Neural crest cell (in vitro differentiated cells): ENCODE measurements around the gene WDR5. TPM values are rescaled to one million over a fixed set of nuclear protein-coding genes. Genes with fewer than 3 reads are reported as not detected.

ENCODE experiments used
- DNase-seq: peaks from one replicate; pipeline ENCODE4 v3.0.0; 2021; ENCODE audit warnings: low read depth, mixed read lengths, low spot score
- H3K27ac Mint-ChIP-seq: one replicate; pipeline ENCODE4 v1.8.0; 2021; ENCODE audit warnings: mild to moderate bottlenecking, mixed read lengths; ENCODE audit not compliant: unreplicated experiment
- H3K27me3 Mint-ChIP-seq: 2 replicates; pipeline ENCODE4 v1.8.0; 2021; ENCODE audit warnings: low read depth, mild to moderate bottlenecking, mixed read lengths
- H3K36me3 Mint-ChIP-seq: 2 replicates; pipeline ENCODE4 v1.8.0; 2021; ENCODE audit warnings: low read depth, mild to moderate bottlenecking, mixed read lengths
- H3K4me1 Mint-ChIP-seq: 2 replicates; pipeline ENCODE4 v1.8.0; 2021; ENCODE audit warnings: mixed read lengths
- H3K4me3 Mint-ChIP-seq: one replicate; pipeline ENCODE4 v1.8.0; 2021; ENCODE audit warnings: mild to moderate bottlenecking, mixed read lengths
- H3K9me3 Mint-ChIP-seq: 2 replicates; pipeline ENCODE4 v1.8.0; 2021; ENCODE audit warnings: mixed read lengths
- total RNA-seq: library from RNA; stranded (reverse); gene quantifications from 2 replicates; pipeline ENCODE4 v1.2.1, GENCODE V29; 2021
- TF ChIP-seq, protein P1 (sequence below): fragments of 200-600 bp; sonication (generic); conservative IDR thresholded peaks from 2 replicates; pipeline ENCODE4 v1.5.0; 2021; ENCODE audit warnings: antibody characterized with exemption, mild to moderate bottlenecking

WDR5 gene
- total RNA-seq, 1 donor from 2014 or later: 67.2 TPM

DNA sequence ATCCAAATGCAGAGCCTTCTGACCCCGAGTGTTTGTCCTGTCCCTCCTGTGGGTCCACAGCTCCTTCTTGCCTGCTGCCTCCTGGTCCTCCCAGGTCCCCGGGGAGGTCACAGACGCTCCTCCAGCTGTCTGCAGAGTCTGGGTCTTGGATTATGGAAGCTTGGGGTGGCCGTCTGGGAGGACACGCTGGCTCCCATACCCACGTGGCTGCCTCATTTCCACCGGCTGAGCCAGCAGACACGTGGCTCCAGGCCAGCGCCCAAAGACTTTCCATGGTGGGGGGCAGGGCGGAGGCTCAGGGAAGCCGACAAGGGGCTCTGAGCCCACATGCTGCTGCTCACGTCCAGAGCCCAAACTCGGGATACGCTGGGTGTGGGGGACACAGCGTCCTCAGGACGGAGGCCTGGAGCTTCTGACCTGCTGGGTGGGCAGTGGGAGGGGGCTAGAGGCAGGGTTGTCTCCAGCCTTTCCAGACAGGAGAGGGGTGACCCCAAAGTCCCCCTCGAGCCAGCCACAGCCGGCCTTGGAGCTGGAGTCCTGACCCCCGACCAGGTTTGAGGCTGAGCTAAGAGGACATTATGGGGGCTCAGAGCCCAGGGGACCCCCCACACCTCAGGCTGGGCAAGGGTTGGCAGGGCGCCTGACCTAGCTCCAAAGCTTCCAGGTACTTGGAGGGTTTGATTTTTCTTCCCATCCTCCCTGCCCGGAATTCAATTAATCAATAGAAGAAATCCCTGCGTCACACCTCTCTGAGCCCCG lies 52.7 kb downstream of the WDR5 start:
- no peaks in the 10 kb centered on the region for H3K36me3 Mint-ChIP-seq
- TF ChIP-seq, protein P1, sequence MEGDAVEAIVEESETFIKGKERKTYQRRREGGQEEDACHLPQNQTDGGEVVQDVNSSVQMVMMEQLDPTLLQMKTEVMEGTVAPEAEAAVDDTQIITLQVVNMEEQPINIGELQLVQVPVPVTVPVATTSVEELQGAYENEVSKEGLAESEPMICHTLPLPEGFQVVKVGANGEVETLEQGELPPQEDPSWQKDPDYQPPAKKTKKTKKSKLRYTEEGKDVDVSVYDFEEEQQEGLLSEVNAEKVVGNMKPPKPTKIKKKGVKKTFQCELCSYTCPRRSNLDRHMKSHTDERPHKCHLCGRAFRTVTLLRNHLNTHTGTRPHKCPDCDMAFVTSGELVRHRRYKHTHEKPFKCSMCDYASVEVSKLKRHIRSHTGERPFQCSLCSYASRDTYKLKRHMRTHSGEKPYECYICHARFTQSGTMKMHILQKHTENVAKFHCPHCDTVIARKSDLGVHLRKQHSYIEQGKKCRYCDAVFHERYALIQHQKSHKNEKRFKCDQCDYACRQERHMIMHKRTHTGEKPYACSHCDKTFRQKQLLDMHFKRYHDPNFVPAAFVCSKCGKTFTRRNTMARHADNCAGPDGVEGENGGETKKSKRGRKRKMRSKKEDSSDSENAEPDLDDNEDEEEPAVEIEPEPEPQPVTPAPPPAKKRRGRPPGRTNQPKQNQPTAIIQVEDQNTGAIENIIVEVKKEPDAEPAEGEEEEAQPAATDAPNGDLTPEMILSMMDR: no peak
- no peak overlapping the region for H3K27ac Mint-ChIP-seq
- no peaks in the 10 kb centered on the region for H3K9me3 Mint-ChIP-seq
- H3K4me1 Mint-ChIP-seq: peaks cover 25% of the 10 kb centered on the region
- DNase-seq: no peak
- no peaks in the 10 kb centered on the region for H3K27me3 Mint-ChIP-seq
- H3K4me3 Mint-ChIP-seq: no peak overlapping the region

DNA sequence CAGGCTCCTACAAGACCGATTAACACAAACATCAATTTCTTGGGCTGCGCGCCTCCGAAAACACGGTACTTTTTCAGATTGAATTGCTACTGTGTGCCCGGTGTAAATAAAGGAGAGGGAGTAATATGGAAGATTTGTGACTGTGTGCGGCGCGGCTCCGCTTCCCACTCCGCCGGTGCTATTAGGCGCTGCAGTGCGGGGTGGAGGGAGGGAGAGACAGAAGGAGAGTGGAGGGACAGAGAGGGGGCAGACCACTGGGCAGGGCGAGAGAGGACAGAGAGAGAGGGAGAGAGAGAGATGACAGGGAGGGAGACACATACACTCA lies 53.2 kb downstream of the WDR5 start:
- Mint-ChIP-seq H3K27me3 (no peaks in the 10 kb centered on the region), H3K4me3 (no peak overlapping the region), H3K9me3 (no peaks in the 10 kb centered on the region), H3K27ac (no peak overlapping the region), H3K4me1 (peaks cover 25% of the 10 kb centered on the region), H3K36me3 (no peaks in the 10 kb centered on the region)
- TF ChIP-seq, protein P1: no peak
- no peak for DNase-seq

DNA sequence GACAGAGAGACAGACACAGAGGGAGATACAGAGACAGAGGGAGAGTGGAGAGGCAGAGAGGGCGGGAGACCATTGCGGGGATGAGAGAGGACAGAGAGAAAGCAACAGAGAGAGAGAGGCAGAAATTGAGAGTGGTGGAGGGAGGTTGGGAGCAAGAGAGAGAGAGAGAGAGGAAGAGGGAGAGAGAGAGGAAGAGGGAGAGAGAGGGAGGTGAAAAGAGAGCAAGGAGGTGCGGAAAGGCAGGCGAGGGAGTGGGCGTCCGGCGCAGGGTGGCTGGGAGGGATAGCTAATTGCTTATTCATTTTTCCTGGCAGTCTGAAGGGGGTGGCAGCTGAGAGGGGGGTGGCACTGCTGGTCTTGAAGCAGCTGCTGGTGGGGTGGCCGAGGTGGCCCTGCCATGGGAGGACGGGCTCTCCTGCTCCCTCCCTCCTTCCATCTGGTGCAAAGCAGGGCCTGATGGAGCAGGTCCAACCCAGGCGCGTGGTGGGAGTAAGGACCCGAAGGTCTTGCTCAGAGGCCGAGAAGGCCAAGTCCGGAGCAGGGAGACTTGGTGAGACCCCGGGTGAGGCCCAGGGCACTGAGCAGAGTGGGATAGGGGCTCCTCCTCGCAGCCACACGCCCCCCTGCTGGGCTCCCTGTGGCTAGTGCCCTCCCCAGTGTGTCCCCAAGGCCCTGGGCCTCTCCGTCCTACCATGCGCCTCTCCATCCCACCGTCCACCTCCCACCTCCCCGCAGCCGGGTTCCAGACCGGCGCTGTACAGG lies 53.8 kb downstream of the WDR5 start:
- TF ChIP-seq, protein P1: no peak
- no peaks in the 10 kb centered on the region for H3K27me3 Mint-ChIP-seq
- no peak for DNase-seq
- no peak overlapping the region for H3K4me3 Mint-ChIP-seq
- no peak overlapping the region for H3K27ac Mint-ChIP-seq
- H3K36me3 Mint-ChIP-seq: no peaks in the 10 kb centered on the region
- H3K4me1 Mint-ChIP-seq: peaks cover 25% of the 10 kb centered on the region
- no peaks in the 10 kb centered on the region for H3K9me3 Mint-ChIP-seq

DNA sequence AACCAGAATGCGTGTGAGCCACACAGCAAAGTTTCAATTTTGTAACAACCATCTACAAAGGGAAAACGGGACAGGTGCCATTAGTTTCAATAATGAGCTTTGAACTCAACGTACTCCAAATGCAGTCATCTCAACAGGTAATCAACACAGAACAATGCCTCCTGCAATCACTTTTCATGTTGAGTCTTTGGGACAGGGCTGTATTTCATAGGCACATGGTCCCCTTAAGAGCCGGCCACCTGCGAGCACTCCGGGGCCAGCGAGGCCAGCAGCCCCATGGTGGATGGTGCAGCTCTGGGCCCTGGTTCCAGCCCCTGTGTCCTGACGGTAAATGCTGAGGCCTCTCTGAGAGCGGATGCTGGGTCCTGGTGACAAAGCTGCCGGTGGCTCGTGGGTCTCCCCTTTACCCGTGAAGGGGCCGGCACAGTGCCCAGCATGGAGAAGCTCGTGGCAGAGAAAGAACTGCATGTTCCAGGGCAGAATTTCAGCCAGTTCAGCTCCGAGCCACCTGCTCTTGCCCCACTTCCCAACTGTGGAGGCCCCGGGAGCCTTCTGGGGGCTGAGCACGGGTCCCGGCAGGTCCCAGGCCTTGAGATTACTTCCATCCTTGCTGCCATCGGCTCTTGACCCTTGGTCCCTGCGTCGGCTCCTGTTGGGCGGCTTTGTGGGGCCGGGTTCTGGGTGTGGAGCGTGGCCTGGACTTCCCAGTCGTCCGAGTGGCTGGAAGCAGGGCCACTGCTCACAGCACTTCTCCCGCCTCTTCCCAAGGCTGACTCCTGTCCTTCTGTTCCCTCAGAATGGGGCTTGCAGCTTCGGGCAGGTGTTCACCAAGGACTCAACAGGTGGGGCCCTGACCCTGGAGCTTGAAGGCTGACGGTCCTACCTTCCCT lies 54.6 kb downstream of the WDR5 start:
- Mint-ChIP-seq H3K4me1 (peaks cover 23% of the 10 kb centered on the region), H3K27ac (no peak overlapping the region), H3K9me3 (no peaks in the 10 kb centered on the region), H3K4me3 (no peak overlapping the region), H3K36me3 (no peaks in the 10 kb centered on the region), H3K27me3 (no peaks in the 10 kb centered on the region)
- no peak for DNase-seq
- TF ChIP-seq, protein P1: no peak

DNA sequence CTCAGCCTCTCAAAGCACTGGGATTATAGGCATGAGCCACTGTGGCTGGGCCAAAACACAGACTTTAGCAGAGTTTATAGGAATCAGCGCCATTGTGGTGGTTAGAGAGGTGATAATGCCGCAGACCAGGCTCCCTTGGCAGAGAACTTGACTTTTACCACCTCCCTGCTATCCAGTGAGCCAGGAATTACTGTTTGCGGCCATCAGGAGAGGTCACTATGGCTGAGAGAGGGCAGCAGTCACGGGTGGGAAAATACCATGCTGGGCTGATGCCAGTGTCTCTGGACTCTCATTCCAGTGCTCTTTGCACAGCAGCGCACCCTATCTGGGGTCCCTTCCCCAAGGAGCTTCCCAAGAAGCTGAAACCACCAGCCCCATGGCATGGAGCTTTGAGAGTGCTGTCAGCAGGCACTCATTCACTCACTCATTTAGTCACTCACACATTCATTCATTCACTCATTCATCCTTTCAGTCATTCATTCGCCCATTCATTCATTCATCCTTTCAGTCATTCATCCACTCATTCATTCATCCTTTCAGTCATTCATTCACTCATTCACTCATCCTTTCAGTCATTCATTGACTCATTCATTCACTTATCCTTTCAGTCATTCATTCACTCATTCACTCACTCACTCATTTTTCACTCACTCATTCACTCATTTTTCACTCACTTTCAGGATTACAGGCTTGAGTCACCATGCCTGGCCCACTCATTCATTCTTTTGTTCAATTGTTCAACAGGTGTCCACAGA lies 55.8 kb downstream of the WDR5 start:
- no peak overlapping the region for H3K4me3 Mint-ChIP-seq
- peaks cover 12% of the 10 kb centered on the region for H3K4me1 Mint-ChIP-seq
- DNase-seq: no peak
- no peaks in the 10 kb centered on the region for H3K9me3 Mint-ChIP-seq
- H3K27me3 Mint-ChIP-seq: no peaks in the 10 kb centered on the region
- H3K27ac Mint-ChIP-seq: no peak overlapping the region
- TF ChIP-seq, protein P1: no peak
- no peaks in the 10 kb centered on the region for H3K36me3 Mint-ChIP-seq
